Measurements from ENCODE around the gene TNP1.

Gene TNP1

GRCh38 chr2:216872624-216873023 is 12.8 kb upstream of the TNP1 start:
- DNase-seq = no peak

DNA sequence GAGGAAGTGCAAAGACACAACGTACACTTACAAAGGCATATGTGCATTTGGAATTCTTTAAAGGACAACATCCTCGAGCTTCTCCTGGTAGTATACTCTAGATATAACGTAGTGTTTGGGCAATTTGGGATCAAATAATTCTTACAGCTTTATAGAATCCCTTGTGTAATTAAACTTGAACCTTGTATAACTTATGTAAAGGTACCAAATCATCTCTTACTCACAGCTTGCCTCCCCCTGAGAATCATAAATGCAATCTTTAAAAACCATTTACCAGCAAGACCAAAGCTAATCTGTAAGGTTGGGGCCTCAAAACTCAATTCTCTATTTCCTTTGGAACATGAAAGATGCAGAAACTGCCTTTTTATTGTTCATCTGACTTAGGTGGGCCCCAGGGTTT is 12.2 kb upstream of the TNP1 start:
- no peak for DNase-seq

DNA sequence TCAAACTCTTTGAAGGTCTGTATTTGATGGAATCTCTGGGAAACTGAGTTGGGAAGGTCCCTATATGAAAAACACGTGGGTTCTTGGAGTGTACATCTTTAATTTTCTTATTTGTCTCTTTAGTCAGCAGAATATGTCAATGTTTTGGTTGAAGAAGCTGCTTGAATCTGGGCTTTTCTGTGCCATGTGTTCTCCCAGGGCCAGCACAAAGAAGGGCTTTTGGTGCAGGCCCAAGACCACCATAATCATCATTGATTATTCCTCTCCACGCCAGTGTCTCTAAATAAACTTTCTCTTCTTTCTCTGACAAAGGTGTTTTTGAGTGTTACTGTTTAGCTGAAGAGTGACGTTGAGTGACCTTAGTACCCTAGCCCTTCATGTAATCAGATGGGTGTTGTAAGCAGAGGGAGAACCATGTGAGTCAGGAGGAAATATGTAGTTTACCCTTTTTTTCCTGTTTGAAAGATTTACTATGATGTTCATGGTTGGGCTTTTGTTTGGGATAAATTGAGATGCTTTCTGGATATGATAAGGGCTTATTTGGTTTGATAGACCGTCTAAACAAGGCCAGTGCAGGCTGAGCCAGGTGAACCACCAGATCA is 11.6 kb upstream of the TNP1 start:
- DNase-seq = no peak

- DNase-seq = no peak
Measured at GRCh38 chr2:216870508-216871332, 10.9 kb upstream of the TNP1 start.

DNA sequence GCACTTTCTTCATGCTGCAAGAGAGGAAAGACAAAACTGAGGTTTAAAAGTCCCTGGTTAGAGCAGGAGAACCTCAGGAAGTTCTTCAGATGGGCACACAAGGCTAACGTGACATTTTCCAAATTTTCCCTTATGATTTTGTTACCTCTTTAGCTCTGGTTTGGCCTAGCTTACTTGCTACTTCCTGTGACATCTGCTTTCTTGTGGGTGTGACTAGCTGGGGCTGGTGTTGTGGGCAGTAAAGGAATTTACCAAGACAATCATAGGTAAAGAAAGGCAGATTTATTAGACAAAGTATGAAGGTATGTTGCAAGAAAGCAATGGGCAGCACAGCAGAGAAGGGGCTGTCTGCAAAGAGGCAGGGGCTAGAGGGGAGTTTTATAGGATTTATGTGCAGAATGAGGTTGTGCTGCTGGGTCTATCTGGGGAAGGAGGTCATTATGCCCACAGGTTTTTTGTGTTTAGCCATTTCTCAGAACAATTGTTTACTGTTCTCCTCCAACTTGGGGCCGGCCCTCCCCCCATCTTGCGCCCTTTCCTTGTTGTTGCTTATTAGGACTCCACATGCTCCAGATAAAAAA is 6.7 kb upstream of the TNP1 start:
- DNase-seq = no peak

DNA sequence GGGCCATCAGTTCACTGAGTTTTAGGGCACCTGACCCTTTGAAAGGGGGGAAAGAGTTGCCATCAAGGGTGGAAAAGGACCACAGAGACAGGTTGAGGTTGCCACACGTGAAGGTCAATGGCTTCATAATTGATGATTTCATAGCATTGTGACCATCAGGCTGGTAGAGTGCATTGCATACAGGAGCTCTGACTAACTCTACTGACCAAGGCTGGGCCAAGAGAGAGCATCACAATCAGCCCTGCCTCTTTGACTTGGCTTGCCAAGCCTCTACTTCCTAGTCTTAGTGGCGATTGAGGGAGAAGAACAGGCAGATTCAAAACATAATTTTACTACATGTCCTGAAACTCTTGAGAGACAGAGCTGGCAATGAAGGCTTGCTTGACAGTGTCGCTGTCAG is 5.8 kb upstream of the TNP1 start:
- no peak for DNase-seq

GRCh38 chr2:216863946-216864345 is 4.1 kb upstream of the TNP1 start:
- no peak for DNase-seq

- peak; percentile 62 for DNase-seq
Measured at GRCh38 chr2:216862628-216863398, 2.9 kb upstream of the TNP1 start.

GRCh38 chr2:216860426-216861137 is 718 bp upstream of the TNP1 start:
- DNase-seq = peak; percentile 76

DNA sequence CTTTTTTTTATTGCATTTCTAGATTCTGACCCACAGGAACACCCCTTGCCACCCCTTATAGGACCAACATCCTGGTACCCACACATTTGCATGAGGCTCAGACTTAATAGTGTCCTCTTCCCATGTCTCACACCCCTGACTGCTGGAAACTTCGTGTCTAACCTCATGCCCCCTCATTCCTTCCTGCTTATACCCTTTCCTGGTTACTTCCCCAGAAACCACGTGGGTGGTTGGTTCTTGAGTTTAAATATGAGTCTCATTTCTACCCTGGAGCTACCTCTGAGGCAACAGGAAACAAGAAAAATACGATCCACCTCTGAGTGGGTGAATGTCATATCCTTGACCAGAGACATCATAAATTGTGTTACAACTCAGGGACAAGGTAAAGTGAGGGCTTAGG is 1.6 kb downstream of the TNP1 start:
- DNase-seq = no peak

DNA sequence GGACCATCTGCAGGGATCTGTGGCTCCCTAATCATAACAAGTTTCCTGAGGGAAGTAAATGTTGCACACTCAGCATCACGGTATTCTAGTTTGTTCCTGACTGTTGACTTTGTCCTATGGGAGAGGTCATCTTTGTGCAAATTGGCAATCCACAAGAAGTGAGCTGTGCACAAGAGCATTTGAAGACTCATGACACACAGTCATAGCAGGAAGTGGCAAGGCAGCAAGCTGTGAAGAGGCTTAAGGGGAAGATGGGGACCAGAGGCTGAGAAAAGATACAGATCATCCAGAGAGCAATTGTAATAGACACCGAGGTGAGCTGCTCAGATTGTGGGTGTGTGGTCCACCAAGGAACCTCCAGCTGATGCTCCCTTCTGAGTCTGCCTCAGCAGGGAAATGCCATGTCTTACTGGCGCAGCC is 2.7 kb downstream of the TNP1 start:
- DNase-seq = no peak

GRCh38 chr2:216856406-216857065 is 3.3 kb downstream of the TNP1 start:
- no peak for DNase-seq

- no peak for DNase-seq
Measured at GRCh38 chr2:216855605-216856004, 4.3 kb downstream of the TNP1 start.

DNA sequence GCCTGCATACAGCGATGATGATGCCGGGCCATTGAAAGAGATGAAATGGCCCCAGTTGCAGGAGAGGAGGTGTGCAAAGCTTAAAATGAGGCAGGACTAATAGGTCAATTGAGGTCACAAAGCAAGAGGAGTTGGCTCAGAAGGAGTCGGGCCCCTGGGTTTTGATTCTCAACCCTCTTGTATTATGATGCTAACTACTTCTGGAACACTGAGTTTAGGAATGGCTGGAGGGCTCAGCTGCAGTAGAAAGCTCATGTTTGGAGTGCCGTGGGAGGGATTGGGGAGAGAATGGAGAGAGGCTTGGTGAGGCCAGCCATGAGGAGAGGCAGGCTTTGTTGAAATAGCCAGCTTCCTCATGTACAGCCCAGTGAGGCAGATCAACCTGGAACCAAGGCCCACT is 4.8 kb downstream of the TNP1 start:
- DNase-seq = no peak

DNA sequence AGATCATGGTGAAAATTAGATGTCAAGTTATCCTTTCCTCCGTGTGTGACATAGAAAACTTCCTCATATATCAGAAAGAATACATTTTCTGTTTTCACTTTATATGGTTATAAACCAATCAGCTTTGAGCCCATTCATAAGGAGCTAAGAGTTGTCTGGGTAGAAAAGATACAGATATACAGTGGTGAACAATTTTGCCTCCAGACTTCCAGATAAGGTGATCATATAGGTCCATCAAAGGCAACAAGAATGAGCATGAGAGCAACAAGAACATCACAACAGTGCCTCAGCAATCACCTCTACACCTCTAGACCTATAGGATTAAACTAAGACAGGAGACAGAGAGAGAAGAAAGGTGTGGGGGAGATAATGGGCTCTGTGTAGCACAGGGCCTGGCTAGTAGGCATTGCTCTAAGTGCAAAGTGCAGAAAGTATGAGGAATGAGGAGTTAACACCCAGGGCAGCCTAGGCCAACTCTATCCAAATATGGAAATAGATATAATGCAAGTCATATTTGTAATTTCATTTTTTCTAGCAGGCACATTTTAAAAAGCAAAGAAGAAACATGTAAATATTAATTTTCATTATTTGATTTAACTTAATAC is 8.3 kb downstream of the TNP1 start:
- no peak for DNase-seq

GRCh38 chr2:216850665-216851322 is 9.1 kb downstream of the TNP1 start:
- DNase-seq = no peak

GRCh38 chr2:216849987-216850386 is 9.9 kb downstream of the TNP1 start:
- peak; percentile 88 for DNase-seq

- no peak for DNase-seq
Measured at GRCh38 chr2:216845426-216845825, 14.4 kb downstream of the TNP1 start.

DNA sequence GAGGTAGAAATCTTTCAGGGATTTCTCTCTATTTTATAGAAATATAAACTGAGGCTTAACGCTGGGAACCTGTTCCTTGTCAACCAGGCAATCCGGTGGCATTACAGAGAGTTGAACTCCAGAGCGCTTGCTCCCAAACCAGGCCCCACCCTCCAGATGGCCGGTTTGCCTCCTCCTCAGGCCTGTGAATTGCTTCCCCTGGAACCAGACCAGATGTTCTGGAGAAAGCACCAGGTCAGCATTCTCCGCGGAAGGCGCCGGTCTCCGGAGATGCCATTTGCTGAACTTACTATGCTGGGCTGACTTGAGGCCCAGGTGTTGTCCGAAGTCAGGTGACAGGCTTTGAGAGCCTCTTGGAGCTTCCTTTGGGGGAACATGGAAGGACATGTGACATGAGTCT is 17.2 kb downstream of the TNP1 start:
- DNase-seq = no peak

DNA sequence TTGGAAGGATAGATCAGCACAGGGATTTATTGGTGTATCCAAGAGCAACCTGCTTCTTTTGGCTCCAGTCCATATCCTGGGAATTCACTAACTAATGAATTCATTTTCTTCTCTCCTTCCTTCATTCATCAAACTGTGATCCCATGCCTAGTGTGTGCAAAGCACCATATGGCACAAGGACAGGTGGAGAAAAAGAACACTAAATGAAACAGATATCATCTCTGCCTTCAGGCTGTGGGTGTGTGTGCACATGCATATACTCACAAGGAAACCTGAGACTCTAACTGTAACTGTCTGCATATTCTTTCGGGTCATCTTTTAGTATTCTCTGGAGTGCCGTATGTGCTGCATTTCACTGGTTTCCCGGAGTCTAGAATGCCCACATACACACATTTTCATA is 20.2 kb downstream of the TNP1 start:
- peak; percentile 88 for DNase-seq

DNA sequence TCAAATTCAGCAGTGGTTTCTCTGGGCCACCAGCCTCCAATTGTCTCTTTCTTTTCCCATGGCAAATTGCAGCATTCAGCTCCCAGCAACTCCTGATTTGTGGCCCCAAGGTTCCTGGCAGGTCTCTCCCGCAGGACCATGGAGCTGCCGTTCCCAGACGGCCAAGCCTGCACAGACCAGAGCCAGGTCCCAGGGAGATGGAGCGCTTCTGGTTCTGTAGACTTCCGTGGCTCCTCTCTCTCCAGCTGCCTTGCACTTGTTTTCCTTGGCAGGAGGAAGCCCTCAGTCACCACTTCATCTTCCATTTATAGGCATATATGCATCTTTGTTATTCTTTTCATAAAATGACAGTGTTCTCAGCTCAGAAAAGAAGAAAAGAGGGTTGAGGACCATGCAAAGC is 21.7 kb downstream of the TNP1 start:
- DNase-seq = no peak

Measured in NCI-H69 (cell line).